HEK293 (cell line): ENCODE results near the gene DEFB127.

Source experiments
- CTCF ChIA-PET: fragments of 350-600 bp; formaldehyde crosslinking; extraction: SDS; loops from one replicate; lab custom pipeline; 2021; ENCODE audit warnings: antibody characterized with exemption; lab: Yijun Ruan, JAX
- POLR2A ChIA-PET: fragments of 300-600 bp; formaldehyde crosslinking; extraction: SDS; loops from one replicate; lab custom pipeline; 2020; ENCODE audit warnings: antibody characterized with exemption, inconsistent platforms; lab: Yijun Ruan, JAX
- H3K27ac ChIP-seq: fragments of 200-500 bp; sonication (Bioruptor generic); 2 replicates; pipeline ENCODE4 v1.5.1; 2014; ENCODE audit warnings: low read depth, low read length, control low read depth, inconsistent platforms; ENCODE audit errors: extremely low read depth
- H3K36me3 ChIP-seq, 2 experiments: fragments of 200-500 bp in 1 of 2; sonication (Bioruptor generic) in 1 of 2; 1 replicate in 1 of 2; 2 replicates in 1 of 2; pipeline ENCODE4 v1.5.1; 2014 to 2017; ENCODE audit warnings: inconsistent platforms in 2 of 2, low read length in 2 of 2; ENCODE audit not compliant: control insufficient read depth in 2 of 2, insufficient read depth in 1 of 2
- H3K4me1 ChIP-seq: fragments of 200-500 bp; sonication (Bioruptor generic); 2 replicates; pipeline ENCODE4 v1.5.1; 2014; ENCODE audit warnings: mild to moderate bottlenecking, low read length, inconsistent platforms; ENCODE audit not compliant: control insufficient read depth, insufficient read depth
- H3K4me3 ChIP-seq: 2 replicates; pipeline ENCODE4 v1.5.1; 2011; ENCODE audit warnings: low read depth, mild to moderate bottlenecking, control low read depth, low read length, moderate library complexity
- H3K9me3 ChIP-seq: fragments of 200-500 bp; sonication (Bioruptor generic); 2 replicates; pipeline ENCODE4 v1.5.1; 2014; ENCODE audit warnings: low read depth, low read length, inconsistent platforms; ENCODE audit not compliant: control insufficient read depth, insufficient read depth
- ATF2 ChIP-seq: fragments of 450-650 bp; formaldehyde crosslinking; IDR thresholded peaks from 2 replicates; pipeline ENCODE4 v1.5.1; 2016; ENCODE audit warnings: missing biosample characterization, missing genetic modification characterization, low read depth
- CTCF ChIP-seq: fragments of 450-650 bp; formaldehyde crosslinking; IDR thresholded peaks from 2 replicates; pipeline ENCODE4 v1.5.1; 2016; ENCODE audit warnings: missing biosample characterization, missing genetic modification characterization
- GLI2 ChIP-seq: fragments of 450-650 bp; formaldehyde crosslinking; IDR thresholded peaks from 2 replicates; pipeline ENCODE4; 2017; ENCODE audit warnings: missing biosample characterization, missing genetic modification characterization, low read depth, borderline replicate concordance
- KLF9 ChIP-seq: fragments of 450-650 bp; formaldehyde crosslinking; IDR thresholded peaks from 2 replicates; pipeline ENCODE4 v1.5.1; 2016; ENCODE audit warnings: missing biosample characterization, missing genetic modification characterization, low read depth
- ZBTB7A ChIP-seq: fragments of 450-650 bp; formaldehyde crosslinking; IDR thresholded peaks from 2 replicates; pipeline ENCODE4 v1.5.1; 2016; ENCODE audit warnings: low read depth, missing biosample characterization, missing genetic modification characterization
- ZFP37 ChIP-seq: fragments of 450-650 bp; formaldehyde crosslinking; IDR thresholded peaks from 2 replicates; pipeline ENCODE4 v1.5.1; 2016; ENCODE audit warnings: missing biosample characterization, missing genetic modification characterization
- ZNF10 ChIP-seq: fragments of 450-650 bp; formaldehyde crosslinking; IDR thresholded peaks from 2 replicates; pipeline ENCODE4 v1.5.1; 2017; ENCODE audit warnings: missing biosample characterization, missing genetic modification characterization
- ZNF146 ChIP-seq: fragments of 450-650 bp; formaldehyde crosslinking; IDR thresholded peaks from 2 replicates; pipeline ENCODE4 v1.5.1; 2016; ENCODE audit warnings: missing biosample characterization, missing genetic modification characterization
- ZNF169 ChIP-seq: fragments of 450-650 bp; formaldehyde crosslinking; IDR thresholded peaks from 2 replicates; pipeline ENCODE4 v1.5.1; 2016; ENCODE audit warnings: missing biosample characterization, missing genetic modification characterization
- ZNF175 ChIP-seq: fragments of 450-650 bp; formaldehyde crosslinking; IDR thresholded peaks from 2 replicates; pipeline ENCODE4 v1.5.1; 2016; ENCODE audit warnings: missing biosample characterization, missing genetic modification characterization
- ZNF23 ChIP-seq: fragments of 450-650 bp; formaldehyde crosslinking; IDR thresholded peaks from 2 replicates; pipeline ENCODE4 v1.5.1; 2016; ENCODE audit warnings: missing biosample characterization, missing genetic modification characterization, borderline replicate concordance
- ZNF391 ChIP-seq: fragments of 450-650 bp; formaldehyde crosslinking; IDR thresholded peaks from 2 replicates; pipeline ENCODE4 v1.5.1; 2016; ENCODE audit warnings: low read depth, missing biosample characterization, missing genetic modification characterization, borderline replicate concordance
- ZNF449 ChIP-seq: fragments of 450-650 bp; formaldehyde crosslinking; IDR thresholded peaks from 2 replicates; pipeline ENCODE4 v1.5.1; 2017; ENCODE audit warnings: missing biosample characterization, mild to moderate bottlenecking, missing genetic modification characterization, moderate library complexity
- ZNF501 ChIP-seq: fragments of 450-650 bp; formaldehyde crosslinking; IDR thresholded peaks from 2 replicates; pipeline ENCODE4 v1.5.1; 2016; ENCODE audit warnings: missing biosample characterization, missing genetic modification characterization
- ZNF510 ChIP-seq: fragments of 450-650 bp; formaldehyde crosslinking; IDR thresholded peaks from 2 replicates; pipeline ENCODE4 v1.5.1; 2018; ENCODE audit warnings: mild to moderate bottlenecking, missing genetic modification characterization, missing biosample characterization; ENCODE audit not compliant: insufficient replicate concordance
- ZNF704 ChIP-seq: fragments of 450-650 bp; formaldehyde crosslinking; IDR thresholded peaks from 2 replicates; pipeline ENCODE4 v1.5.1; 2016; ENCODE audit warnings: missing biosample characterization, missing genetic modification characterization

The DEFB127 gene

GRCh38 chr20:184288-184687, 27.0 kb downstream of the DEFB127 start:
- Histone ChIP-seq H3K27ac (no peak overlapping the region), H3K36me3 (no peaks in the 10 kb centered on the region), H3K4me1 (no peaks in the 10 kb centered on the region), H3K4me3 (no peak overlapping the region)
- ChIA-PET POLR2A (no interaction called here), CTCF (no interaction called here)
- TF ChIP-seq ZNF449, result no peak
- no peak for TF ChIP-seq ZNF169
- TF ChIP-seq ATF2 (tag by site-specific recombination), result 0 out of 2 replicates have a peak, but pooled peaks have one; percentile 31
- TF ChIP-seq, all 188 proteins: peak for 1
- peaks cover 3% of the 10 kb centered on the region for H3K9me3 ChIP-seq

- Histone ChIP-seq H3K4me1 (no peaks in the 10 kb centered on the region), H3K9me3 (peaks cover 3% of the 10 kb centered on the region), H3K36me3 (no peaks in the 10 kb centered on the region), H3K27ac (no peak overlapping the region), H3K4me3 (no peak overlapping the region)
- POLR2A ChIA-PET, result no interaction called here
- TF ChIP-seq ZNF175 (tag by site-specific recombination) (no peak), ZFP37 (no peak), ZNF704 (tag by site-specific recombination) (no peak), ATF2 (tag by site-specific recombination) (0 out of 2 replicates have a peak, but pooled peaks have one; percentile 15), ZBTB7A (tag by site-specific recombination) (no peak), ZNF23 (tag by site-specific recombination) (no peak), KLF9 (no peak), GLI2 (tag by site-specific recombination) (no peak)
- CTCF ChIA-PET, result interaction anchor here (1.0 kb wide), 1 partner anchor 32 kb away, joined by 3 read pairs; no protein-coding TSS in a partner anchor
Observed at GRCh38 chr20:187733-188132, 30.5 kb downstream of the DEFB127 start.

- POLR2A ChIA-PET, result no interaction called here
- H3K9me3 ChIP-seq, result no peaks in the 10 kb centered on the region
- TF ChIP-seq ZNF10 (tag by site-specific recombination), result no peak
- TF ChIP-seq ZNF391, result no peak
- TF ChIP-seq, all 188 proteins: peak for 0
- Histone ChIP-seq H3K4me3 (no peak within 1 kb of the TSS), H3K4me1 (no peaks in the 10 kb centered on the region), H3K36me3 (no peaks in the 10 kb centered on the region), H3K27ac (no peak within 1 kb of the TSS)
- CTCF ChIA-PET, result interaction anchor here (0.6 kb wide), 2 partner anchors 13 to 409 kb away, joined by 3 to 4 read pairs; no protein-coding TSS in a partner anchor
Observed at GRCh38 chr20:189611-190010, 32.4 kb downstream of the DEFB127 start, which contains the start of gene DEFB128. Gene DEFB128 (minus strand): TSS chr20:189711. CDS start chr20:189623, 88 bp downstream.

GRCh38 chr20:198225-198624, 41.0 kb downstream of the DEFB127 start:
- no peaks in the 10 kb centered on the region for H3K9me3 ChIP-seq
- H3K36me3 ChIP-seq, result no peaks in the 10 kb centered on the region
- no peaks in the 10 kb centered on the region for H3K4me1 ChIP-seq
- H3K4me3 ChIP-seq, result no peak overlapping the region
- CTCF ChIA-PET, result interaction anchor here (0.6 kb wide), 1 partner anchor 125 kb away, joined by 6 read pairs; no protein-coding TSS in a partner anchor
- POLR2A ChIA-PET, result no interaction called here
- TF ChIP-seq CTCF (tag by site-specific recombination), result no peak
- TF ChIP-seq ZNF510, result no peak
- peak; percentile 87 for TF ChIP-seq ZNF146
- TF ChIP-seq ZNF501 (tag by site-specific recombination), result no peak
- H3K27ac ChIP-seq, result no peak overlapping the region
